Measurements from ENCODE around the gene SELENOS. TPM values are rescaled to one million over a fixed set of nuclear protein-coding genes. Genes with fewer than 3 reads are reported as not detected.

Gene SELENOS
- total RNA-seq, 1 donor, result 84.6 TPM

DNA sequence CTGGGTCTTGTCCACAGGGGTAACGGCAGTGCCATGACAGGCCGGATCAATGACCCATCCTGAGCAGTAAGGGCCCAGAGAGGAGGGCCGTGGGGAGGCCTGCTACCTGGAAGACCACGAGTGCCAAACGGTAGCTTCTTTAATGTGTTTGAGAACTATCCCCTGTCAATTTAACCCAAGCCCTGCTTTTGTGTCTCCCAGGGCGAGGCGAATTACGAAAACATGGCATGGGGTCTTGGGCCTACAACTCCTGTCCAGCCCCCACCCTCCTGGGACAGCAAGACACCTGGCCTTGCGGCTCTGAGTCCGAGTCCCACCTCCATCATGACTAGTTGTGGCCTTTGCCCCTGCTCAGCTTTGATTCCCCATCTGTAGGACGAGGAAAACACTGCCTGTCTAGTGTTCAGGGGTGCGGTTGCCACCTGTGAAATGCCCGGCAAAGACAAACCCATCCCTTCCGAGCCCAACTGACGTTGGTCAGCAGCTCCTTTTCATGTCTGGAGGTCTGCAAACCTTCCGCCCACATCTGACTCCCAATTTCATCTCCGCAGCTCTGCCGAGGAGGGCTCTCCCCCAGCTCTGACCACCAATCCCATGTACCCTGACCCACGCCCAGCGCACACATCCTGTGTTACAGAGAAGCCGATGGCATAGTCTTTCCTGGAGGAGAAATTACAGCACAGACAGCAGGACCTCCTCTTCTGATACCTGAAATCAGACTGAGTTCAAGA lies 46.7 kb upstream of the SELENOS start:
- H3K4me3 ChIP-seq (ENCODE audit: low read depth, low read length), result no peak overlapping the region
- no peak for DNase-seq (ENCODE audit: low read depth)
- TF ChIP-seq CTCF (IDR thresholded peaks at IDR 0.05; ENCODE audit: insufficient read depth, low read depth, low read length), result no peak

DNA sequence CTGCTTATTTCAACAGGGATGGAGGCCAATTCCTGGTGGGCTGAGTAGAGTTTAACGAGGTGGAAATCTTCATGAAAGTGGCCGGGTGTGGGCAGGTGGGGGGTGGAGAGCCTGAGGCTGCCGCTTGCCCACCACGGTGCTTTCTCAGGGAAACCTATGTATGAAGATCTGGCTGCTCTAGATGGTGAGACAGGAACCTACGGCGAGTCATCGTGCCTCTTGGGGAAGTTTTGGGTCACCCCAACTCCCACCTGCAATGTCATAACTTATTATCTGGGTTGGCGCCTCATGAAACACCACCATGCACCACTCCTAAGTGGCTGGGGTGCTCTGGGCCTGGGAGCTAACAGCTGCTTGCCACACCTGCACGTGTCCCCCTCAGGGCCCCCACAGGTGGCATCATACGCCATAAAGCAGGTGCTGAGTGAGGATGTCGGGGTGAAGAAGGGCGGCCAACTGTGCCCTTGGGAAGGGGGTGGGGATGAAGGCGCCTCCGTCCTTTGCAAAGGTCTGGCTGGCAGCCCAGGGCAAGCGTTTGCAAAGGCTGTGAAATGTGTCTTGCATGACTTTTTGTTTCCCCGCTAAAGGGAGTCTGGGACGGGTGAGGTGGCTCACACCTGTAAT lies 45.7 kb upstream of the SELENOS start:
- no peak overlapping the region for H3K4me3 ChIP-seq (ENCODE audit: low read depth, low read length)
- no peak for DNase-seq (ENCODE audit: low read depth)
- no peak for TF ChIP-seq CTCF (IDR thresholded peaks at IDR 0.05; ENCODE audit: insufficient read depth, low read depth, low read length)

DNA sequence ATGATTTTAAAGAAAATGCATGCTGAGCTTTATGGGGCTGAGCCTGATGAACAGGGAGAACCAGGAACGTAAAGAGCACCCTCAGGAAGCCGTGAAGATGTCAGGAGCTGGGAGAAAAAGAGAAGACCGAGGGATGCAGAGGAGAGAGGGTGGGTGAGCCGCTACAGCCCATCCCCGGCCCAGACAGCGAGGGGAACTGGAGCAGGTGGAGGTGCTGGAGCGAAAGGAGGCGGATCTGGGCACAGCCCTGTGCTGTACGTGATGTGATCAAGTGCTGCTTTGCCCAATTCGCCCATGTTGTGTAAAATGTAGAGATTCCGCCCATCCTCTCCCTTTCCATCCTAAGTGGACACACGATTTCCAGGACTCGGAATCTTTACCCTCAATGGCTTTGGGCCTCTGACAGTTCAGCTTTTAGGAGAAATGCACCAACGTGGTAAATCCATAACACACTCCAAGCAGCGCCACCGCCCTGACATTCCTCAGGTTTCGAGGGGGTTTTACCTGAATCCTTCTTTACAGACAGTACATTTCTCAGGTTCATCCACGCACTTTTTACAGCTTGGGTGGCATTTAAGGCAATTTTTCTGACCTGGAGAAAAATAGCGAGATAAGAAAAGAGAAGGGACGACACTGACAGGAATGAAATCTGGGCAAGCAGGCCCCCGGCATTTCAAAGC lies 44.9 kb upstream of the SELENOS start:
- TF ChIP-seq CTCF (IDR thresholded peaks at IDR 0.05; ENCODE audit: insufficient read depth, low read depth, low read length), result no peak
- no peak overlapping the region for H3K4me3 ChIP-seq (ENCODE audit: low read depth, low read length)
- DNase-seq (ENCODE audit: low read depth), result no peak

- no peak overlapping the region for H3K4me3 ChIP-seq (ENCODE audit: low read depth, low read length)
- DNase-seq (ENCODE audit: low read depth), result peak; percentile 86
- TF ChIP-seq CTCF (IDR thresholded peaks at IDR 0.05; ENCODE audit: insufficient read depth, low read depth, low read length), result peak; percentile 58
These were observed 43.3 kb upstream of the SELENOS start for GRCh38 chr15:101320501-101321052.

- DNase-seq (ENCODE audit: low read depth), result peak; percentile 8
- H3K4me3 ChIP-seq (ENCODE audit: low read depth, low read length), result no peak overlapping the region
- TF ChIP-seq CTCF (IDR thresholded peaks at IDR 0.05; ENCODE audit: insufficient read depth, low read depth, low read length), result no peak
These were observed 41.6 kb upstream of the SELENOS start for GRCh38 chr15:101318839-101319238.

GRCh38 chr15:101318147-101318819 lies 41.0 kb upstream of the SELENOS start:
- no peak for TF ChIP-seq CTCF (IDR thresholded peaks at IDR 0.05; ENCODE audit: insufficient read depth, low read depth, low read length)
- no peak for DNase-seq (ENCODE audit: low read depth)
- no peak overlapping the region for H3K4me3 ChIP-seq (ENCODE audit: low read depth, low read length)
